Right kidney (tissue), 1 donor: ENCODE data around the gene MADD.

ENCODE experiments used
- DNase-seq: peaks from one replicate; pipeline ENCODE4 v3.0.0-alpha.2; 2016

The MADD gene

GRCh38 chr11:47357985-47358730 lies 88.2 kb downstream of the MADD start:
- no peak for DNase-seq

- DNase-seq = no peak
These were observed 88.8 kb downstream of the MADD start for GRCh38 chr11:47358731-47359051.

GRCh38 chr11:47359162-47359561 lies 89.2 kb downstream of the MADD start:
- DNase-seq = no peak

GRCh38 chr11:47359586-47359985 lies 89.7 kb downstream of the MADD start:
- no peak for DNase-seq

GRCh38 chr11:47360341-47360740 lies 90.4 kb downstream of the MADD start:
- DNase-seq = no peak

- DNase-seq = no peak
These were observed 91.5 kb downstream of the MADD start for GRCh38 chr11:47361419-47361818.

- DNase-seq = no peak
These were observed 96.1 kb downstream of the MADD start for GRCh38 chr11:47366020-47366490.

GRCh38 chr11:47369676-47370075 lies 99.7 kb downstream of the MADD start:
- no peak for DNase-seq

- no peak for DNase-seq
These were observed 102.5 kb downstream of the MADD start for GRCh38 chr11:47372422-47372821.

- DNase-seq = peak; percentile 65
These were observed 104.2 kb downstream of the MADD start for GRCh38 chr11:47373876-47374719.

GRCh38 chr11:47374720-47375019 lies 104.7 kb downstream of the MADD start:
- no peak for DNase-seq

- DNase-seq = no peak
These were observed 105.1 kb downstream of the MADD start for GRCh38 chr11:47375020-47375419.

GRCh38 chr11:47375546-47376085 lies 105.7 kb downstream of the MADD start:
- DNase-seq = no peak

- peak; percentile 55 for DNase-seq
These were observed 106.2 kb downstream of the MADD start for GRCh38 chr11:47376107-47376524.

- DNase-seq = no peak
These were observed 106.8 kb downstream of the MADD start for GRCh38 chr11:47376525-47377371.

- DNase-seq = no peak
These were observed 107.7 kb downstream of the MADD start for GRCh38 chr11:47377571-47378009.

- DNase-seq = no peak
These were observed 108.3 kb downstream of the MADD start, which contains the start of gene SPI1 for GRCh38 chr11:47378010-47378835. SPI1 (minus strand) TSS chr11:47378547; CDS start chr11:47378353, 194 bp downstream.

GRCh38 chr11:47378836-47379170 lies 108.9 kb downstream of the MADD start:
- DNase-seq = no peak

GRCh38 chr11:47379317-47379716 lies 109.4 kb downstream of the MADD start:
- no peak for DNase-seq
